ENCODE measurements around the gene SV2B.

DNA sequence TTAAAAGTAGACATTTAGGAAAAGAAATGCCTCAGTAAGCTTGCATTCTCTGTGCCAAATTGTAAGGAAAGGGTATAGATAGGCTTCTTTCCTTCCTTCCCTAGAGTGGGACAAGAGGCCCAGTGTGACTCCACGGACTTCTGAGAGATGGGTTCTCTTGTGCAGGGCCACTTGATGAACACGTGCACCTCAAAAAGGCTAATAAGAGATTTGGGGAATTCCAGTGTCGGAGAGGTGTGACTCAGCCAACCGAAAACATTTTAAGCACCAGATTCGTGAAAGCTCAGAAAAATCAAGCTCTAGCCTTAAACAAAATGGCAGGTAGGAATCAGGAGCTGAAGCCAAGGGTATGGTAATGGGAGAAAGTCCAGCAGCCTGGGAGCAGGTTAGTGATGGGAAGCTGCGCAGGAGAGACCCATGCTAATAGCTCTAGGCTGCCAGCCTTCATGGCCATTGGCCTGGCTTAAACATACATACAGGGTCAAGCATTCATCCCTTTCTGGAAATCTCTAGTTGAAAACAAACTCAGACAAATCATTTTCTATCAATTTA, 56.2 kb downstream of the SV2B start:
- TF ChIP-seq, protein P1, sequence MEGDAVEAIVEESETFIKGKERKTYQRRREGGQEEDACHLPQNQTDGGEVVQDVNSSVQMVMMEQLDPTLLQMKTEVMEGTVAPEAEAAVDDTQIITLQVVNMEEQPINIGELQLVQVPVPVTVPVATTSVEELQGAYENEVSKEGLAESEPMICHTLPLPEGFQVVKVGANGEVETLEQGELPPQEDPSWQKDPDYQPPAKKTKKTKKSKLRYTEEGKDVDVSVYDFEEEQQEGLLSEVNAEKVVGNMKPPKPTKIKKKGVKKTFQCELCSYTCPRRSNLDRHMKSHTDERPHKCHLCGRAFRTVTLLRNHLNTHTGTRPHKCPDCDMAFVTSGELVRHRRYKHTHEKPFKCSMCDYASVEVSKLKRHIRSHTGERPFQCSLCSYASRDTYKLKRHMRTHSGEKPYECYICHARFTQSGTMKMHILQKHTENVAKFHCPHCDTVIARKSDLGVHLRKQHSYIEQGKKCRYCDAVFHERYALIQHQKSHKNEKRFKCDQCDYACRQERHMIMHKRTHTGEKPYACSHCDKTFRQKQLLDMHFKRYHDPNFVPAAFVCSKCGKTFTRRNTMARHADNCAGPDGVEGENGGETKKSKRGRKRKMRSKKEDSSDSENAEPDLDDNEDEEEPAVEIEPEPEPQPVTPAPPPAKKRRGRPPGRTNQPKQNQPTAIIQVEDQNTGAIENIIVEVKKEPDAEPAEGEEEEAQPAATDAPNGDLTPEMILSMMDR (conservative IDR thresholded peaks at IDR 0.05; ENCODE audit: low read depth, low read length), result no peak
- no peak for TF ChIP-seq EZH2 (IDR thresholded peaks at IDR 0.05; ENCODE audit: borderline replicate concordance, low read depth, low read length, poor library complexity, severe bottlenecking)

All from A673 (cell line).